ENCODE data around the gene SAPCD2. TPM values are rescaled to one million over a fixed set of nuclear protein-coding genes. Genes with fewer than 3 reads are reported as not detected.

Gene SAPCD2
- total RNA-seq, 1 experiment from 2014 or later, result 29.8 TPM

DNA sequence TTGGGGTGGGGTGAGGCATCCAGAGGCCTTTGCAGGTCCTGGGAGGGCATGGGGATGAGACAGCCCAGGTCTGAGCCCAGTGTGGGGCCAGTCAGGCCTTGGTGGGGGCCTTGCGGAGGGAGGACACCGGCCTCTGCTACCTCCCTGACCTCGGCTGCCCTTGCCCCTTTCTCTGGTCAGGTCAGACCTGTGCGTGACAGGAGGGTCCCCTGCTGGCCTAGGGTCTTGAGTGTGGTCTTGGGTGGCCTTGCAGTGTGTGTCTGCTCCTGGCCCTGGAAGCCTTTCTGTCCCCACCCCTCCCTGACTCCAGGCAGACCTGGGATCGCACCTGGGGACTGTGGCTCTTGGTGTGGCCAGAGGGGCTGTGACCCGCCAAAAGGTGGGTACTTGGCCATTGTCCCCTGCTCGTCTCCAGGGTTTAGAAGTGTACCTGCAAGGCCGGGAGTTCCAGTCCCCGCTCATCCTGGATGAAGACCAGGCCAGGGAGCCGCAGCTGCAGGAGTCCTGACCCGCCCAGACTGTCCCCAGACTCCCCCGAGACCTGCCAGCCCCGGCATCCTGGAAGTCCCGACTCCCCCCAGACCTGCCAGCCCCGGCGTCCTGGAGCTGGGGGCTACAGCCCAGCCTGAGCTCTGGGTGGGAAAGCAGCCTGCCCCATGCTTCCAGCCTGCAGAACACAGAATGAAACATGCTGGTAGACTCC, 12.0 kb upstream of the SAPCD2 start:
- no peak overlapping the region for H3K56ac ChIP-seq (ENCODE audit: insufficient read length, low read depth, low read length)
- H3K4ac ChIP-seq (ENCODE audit: low read depth, low read length), result no peak overlapping the region
- no peak overlapping the region for H2BK5ac ChIP-seq (ENCODE audit: insufficient read length, low read length)
- H4K91ac ChIP-seq (ENCODE audit: insufficient read length, low read depth, low read length), result no peak overlapping the region
- H4K20me1 ChIP-seq (ENCODE audit: control insufficient read depth, insufficient read depth, insufficient read length), result peaks cover 3% of the 10 kb centered on the region
- no peak overlapping the region for H2BK15ac ChIP-seq (ENCODE audit: low read depth, low read length)
- H3T11ph ChIP-seq (ENCODE audit: low read length), result no peak overlapping the region
- H3K14ac ChIP-seq (ENCODE audit: insufficient read depth, low read length), result no peak overlapping the region
- H2BK20ac ChIP-seq (ENCODE audit: low read depth, low read length, poor library complexity, severe bottlenecking), result no peak overlapping the region
- no peaks in the 10 kb centered on the region; the same call in 1 of the 2 replicates for H3K4me1 ChIP-seq (ENCODE audit: insufficient read depth, low read length)
- DNase-seq, result no peak
- no peaks in the 10 kb centered on the region; a peak in 1 of 7 replicates for H3K36me3 Mint-ChIP-seq (ENCODE audit: insufficient read depth in 1 of 3, low read depth in 3 of 3)
- no peak overlapping the region for H2AFZ ChIP-seq (ENCODE audit: low read length)
- H3K27me3 Mint-ChIP-seq (ENCODE audit: low read depth), result peaks cover 33% of the 10 kb centered on the region
- no peaks in the 10 kb centered on the region for H3K79me1 ChIP-seq (ENCODE audit: insufficient read depth, low read depth, low read length, poor library complexity, severe bottlenecking)
- H4K8ac ChIP-seq (replicated peaks; ENCODE audit: insufficient read length, low read depth, low read length), result no peak overlapping the region
- TF ChIP-seq, protein P1, sequence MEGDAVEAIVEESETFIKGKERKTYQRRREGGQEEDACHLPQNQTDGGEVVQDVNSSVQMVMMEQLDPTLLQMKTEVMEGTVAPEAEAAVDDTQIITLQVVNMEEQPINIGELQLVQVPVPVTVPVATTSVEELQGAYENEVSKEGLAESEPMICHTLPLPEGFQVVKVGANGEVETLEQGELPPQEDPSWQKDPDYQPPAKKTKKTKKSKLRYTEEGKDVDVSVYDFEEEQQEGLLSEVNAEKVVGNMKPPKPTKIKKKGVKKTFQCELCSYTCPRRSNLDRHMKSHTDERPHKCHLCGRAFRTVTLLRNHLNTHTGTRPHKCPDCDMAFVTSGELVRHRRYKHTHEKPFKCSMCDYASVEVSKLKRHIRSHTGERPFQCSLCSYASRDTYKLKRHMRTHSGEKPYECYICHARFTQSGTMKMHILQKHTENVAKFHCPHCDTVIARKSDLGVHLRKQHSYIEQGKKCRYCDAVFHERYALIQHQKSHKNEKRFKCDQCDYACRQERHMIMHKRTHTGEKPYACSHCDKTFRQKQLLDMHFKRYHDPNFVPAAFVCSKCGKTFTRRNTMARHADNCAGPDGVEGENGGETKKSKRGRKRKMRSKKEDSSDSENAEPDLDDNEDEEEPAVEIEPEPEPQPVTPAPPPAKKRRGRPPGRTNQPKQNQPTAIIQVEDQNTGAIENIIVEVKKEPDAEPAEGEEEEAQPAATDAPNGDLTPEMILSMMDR (conservative IDR thresholded peaks at IDR 0.05), result no peak
- peaks cover 7% of the 10 kb centered on the region; the same call in 1 of the 2 replicates for H3K27me3 ChIP-seq (ENCODE audit: insufficient read depth, low read length)
- H3K27ac Mint-ChIP-seq, result no peak overlapping the region
- WGBS (ENCODE audit: extremely low coverage, insufficient read length, low lambda C conversion rate), result no CpG with 5 or more reads among the region's 16 CpGs
- H2AK5ac ChIP-seq (ENCODE audit: insufficient read length, low read length), result no peak overlapping the region
- no peak overlapping the region for H4K5ac ChIP-seq (ENCODE audit: insufficient read length, low read depth, low read length)
- no peak overlapping the region for H2BK120ac ChIP-seq (ENCODE audit: low read depth, low read length, poor library complexity, severe bottlenecking)
- no peak overlapping the region for H3K9ac ChIP-seq (ENCODE audit: extremely low read depth, insufficient read length, low read length)
- no peaks in the 10 kb centered on the region for H3K9me3 ChIP-seq (ENCODE audit: control insufficient read depth, low read depth, low read length)
- no peak overlapping the region for H3K18ac ChIP-seq (ENCODE audit: insufficient read length, low read depth, low read length)
- H3K9me3 Mint-ChIP-seq, result no peaks in the 10 kb centered on the region
- peaks cover 10 to 21% of the 10 kb centered on the region in 2 experiments for H3K4me1 Mint-ChIP-seq
- H3K79me2 ChIP-seq (ENCODE audit: insufficient read depth, low read length), result no peaks in the 10 kb centered on the region
- peaks cover 24% of the 10 kb centered on the region for H3K23me2 ChIP-seq (ENCODE audit: insufficient read length, low read depth, low read length, poor library complexity, severe bottlenecking)
- H3K4me2 ChIP-seq (ENCODE audit: insufficient read depth, insufficient read length, low read length), result no peak overlapping the region
- H2BK12ac ChIP-seq (ENCODE audit: insufficient read length, low read depth, low read length), result no peak overlapping the region
- H3K27ac ChIP-seq (ENCODE audit: insufficient read length, low read depth, low read length), result no peak overlapping the region
- H3K23ac ChIP-seq (ENCODE audit: insufficient read length, low read depth, low read length), result no peak overlapping the region
- no peak overlapping the region for H3K4me3 Mint-ChIP-seq

Measured in H9 (cell line).